HG03045 (cell line): ENCODE results near the gene CXCL17.

Experiments used
- ATAC-seq: cut with Tn5 transposase; IDR thresholded peaks from one replicate; pipeline ENCODE4 v1.9.1; 2021; ENCODE audit warnings: mild to moderate bottlenecking, moderate library complexity; ENCODE audit not compliant: unreplicated experiment

Gene CXCL17

GRCh38 chr19:42424712-42425131, 18.0 kb downstream of the CXCL17 start:
- no peak for ATAC-seq

DNA sequence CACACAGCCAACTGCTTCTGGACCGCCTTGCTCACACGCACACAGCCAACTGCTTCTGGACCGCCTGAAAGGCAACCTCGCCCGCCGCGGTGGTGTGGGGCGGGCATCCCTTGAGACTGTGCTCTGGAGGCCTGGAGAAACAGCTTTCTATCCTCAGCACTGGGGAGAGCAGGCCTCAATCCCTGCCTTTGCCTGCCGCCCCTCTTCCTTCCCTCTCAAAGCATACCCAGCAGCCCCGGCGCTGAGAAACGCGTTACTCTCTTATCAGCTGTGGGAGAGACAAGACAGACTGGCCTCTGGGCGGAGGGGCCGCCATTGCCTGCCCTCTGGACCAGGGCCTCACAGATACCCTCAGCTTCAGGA, 18.4 kb downstream of the CXCL17 start:
- ATAC-seq = no peak

DNA sequence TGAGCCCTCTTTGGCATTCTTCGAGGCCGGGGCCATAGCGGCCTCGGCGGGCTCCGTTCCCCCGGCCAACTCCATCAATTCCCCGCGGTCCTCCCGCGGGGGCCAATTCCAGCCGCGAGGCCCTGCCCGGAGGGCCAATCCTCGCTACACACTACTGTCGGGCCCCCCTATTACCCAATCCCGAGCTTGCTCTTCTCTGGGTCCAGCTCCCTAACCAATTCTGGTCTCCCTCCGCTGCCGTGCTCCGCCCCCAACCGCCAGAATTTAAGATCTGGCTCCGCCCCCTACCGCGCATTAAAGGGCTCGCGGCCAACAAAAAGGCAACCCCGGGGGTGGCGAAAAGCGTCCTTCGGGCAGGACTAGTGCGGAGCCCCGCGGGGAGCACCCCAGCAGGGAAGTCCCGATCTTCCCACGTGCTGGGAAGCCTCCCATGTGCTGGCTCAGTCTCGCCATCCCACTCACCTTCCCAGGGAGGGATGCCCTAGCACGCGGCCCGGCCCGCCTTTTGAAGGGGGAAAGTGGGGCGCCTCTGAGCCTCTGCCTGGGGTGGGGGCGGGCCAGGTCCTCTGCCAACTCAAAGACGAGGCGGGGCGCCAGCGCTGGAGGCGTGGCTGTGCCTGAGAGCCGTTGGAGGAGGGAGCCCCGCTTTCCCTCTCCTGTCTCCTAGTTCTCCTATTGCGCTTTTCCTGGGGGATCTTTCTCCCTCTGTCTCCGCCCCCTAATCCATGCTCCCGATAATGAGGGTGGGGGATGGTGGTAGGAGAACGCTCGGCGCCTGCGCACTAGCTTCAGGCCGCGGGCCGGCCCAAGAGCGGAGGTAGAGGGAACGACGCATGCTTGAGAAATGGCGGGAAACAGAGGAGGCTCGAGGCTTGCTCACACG, 19.0 kb downstream of the CXCL17 start:
- peak; percentile 91 for ATAC-seq

DNA sequence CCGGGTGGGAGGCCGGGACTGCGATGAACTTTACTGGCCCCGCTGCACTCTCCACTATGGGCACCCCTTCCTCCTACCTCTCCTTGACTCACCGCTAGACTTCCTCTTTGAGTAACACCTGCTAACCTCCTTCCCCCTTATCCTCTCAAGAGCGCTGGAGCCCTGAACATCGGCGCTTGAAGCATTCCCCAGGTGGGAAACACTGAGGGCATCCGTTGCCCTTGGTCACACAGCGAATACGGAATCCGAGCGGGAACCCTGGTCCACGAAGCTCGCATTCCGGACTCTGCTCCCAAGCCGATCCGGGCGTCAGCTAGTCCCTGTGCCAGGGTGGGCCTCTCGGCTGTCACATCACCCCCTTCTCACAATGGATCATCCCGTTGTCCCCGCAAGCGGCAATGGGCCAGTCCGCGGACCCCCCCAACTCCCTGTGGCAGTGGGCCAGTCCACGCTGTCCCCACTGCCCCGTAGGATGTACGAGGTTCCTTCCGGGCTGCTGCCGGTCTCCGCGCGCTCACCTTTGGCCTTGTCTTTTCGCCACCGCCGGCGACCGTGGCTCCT, 19.8 kb downstream of the CXCL17 start:
- ATAC-seq = peak; percentile 40

- no peak for ATAC-seq
Observed at GRCh38 chr19:42422092-42422900, 20.4 kb downstream of the CXCL17 start.

DNA sequence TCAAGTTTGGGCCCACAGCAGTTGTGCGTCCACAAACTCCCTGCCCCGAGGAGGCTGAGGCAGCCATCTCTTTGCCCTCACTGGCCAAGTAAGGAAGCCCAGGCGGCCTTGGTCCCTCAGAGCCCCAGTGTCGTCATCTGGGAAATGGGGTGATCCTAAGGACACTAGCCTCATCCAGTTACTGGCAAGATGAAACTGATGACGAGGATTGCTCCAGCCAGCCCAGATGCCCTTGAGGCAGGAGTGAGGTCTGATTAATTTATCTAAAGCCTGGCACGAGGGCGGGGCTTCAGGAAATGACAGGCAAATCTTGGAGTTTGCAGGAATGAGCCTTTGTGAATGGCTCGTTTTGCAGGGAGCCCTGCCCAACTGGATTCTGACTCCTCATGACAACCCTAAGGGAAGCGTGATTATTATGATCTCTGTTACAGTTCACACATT, 21.1 kb downstream of the CXCL17 start:
- ATAC-seq = no peak

- ATAC-seq = no peak
Observed at GRCh38 chr19:42421101-42421500, 21.6 kb downstream of the CXCL17 start.

DNA sequence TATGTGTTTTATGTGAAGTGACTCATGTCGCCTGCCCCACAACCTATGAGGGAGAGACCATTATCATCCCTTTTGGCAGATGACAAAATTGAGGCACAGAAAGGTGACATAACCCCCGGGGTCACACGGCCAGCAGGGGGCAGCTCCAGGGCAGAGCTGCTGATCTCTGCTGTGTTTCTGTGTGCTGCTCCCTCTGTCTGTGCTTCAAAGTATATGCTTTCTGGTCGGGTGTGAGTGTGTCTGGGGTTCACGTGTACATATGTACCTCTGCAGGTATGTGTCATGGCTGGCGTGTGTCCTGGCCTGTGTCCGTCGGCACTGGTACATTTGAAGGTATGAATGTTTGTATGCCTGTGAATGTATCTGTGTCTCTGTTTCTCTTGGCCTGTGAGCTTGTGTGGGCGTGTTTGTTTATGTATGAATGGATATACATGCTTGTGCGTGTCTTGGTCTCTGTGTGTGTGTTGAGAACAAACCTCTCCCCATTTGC, 22.6 kb downstream of the CXCL17 start:
- no peak for ATAC-seq

DNA sequence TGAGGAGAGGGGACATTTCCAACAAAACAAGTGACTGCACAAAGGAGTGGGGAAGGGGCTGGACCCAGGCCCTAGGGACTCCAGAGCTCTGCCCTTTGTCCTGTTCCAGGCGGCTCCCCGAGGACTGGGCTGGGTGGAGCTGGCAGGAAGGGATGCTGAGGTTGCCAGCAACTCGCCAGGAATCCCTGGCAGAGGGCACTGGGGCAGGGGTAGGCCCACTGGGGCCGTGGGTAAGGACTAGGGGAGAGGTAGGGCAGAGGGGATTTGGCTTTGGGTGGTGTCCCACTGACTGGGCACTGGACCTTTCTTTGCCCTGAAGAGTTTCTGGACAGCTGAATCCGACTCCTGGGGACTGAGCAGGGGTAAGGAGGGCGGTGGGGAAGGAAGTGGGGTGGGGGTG, 23.4 kb downstream of the CXCL17 start:
- ATAC-seq = no peak

GRCh38 chr19:42412661-42413076, 30.1 kb downstream of the CXCL17 start:
- ATAC-seq = no peak

- ATAC-seq = no peak
Observed at GRCh38 chr19:42412227-42412626, 30.5 kb downstream of the CXCL17 start.

DNA sequence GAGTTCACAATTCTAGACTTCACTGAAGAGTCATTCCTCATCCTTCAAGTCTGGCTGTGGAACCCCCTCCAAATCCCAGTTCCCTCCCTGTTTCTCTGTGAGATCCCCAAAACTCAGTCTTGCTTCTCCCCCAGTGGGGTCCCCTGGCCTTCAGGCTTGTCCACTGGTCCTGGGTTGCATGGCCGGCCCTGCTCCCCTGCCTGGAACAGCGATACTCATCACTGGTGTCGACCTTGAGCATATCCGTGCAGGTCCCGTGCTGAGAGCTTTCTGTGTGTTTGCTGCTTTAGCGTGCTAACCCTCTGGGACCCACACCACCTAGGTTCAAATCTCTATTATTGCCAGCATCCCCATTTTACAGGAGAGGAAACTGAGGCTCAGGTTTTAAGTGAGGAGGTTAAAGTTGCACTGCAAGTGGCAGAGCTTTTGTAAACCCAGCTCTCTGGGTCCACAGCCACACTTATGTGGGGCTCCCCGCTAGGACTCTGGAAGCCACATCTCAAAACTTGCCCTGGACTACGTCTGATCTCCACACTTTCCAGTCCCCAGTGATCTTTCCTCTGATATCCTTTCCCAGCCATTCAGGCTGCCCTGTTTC, 31.1 kb downstream of the CXCL17 start:
- no peak for ATAC-seq

DNA sequence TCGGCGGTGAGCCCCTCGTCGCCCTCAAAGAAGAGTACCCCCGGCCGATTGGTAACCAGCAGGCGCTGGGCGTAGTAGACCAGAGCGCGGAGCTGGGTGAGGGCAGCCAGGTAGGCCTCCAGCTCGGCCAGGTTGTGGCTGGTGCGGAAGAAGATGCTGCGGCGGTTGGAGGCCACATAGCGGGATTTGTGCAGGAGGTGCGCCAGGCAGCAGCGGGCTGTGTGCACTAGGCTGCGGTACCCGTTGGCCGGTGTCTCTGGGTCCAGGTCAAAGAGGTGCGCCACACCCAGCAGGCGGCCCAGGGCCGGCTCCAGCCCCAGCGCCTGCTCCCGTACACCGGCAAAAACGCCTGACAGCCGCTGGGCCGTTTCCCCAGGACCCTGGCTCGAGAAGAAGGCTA, 32.4 kb downstream of the CXCL17 start:
- no peak for ATAC-seq

DNA sequence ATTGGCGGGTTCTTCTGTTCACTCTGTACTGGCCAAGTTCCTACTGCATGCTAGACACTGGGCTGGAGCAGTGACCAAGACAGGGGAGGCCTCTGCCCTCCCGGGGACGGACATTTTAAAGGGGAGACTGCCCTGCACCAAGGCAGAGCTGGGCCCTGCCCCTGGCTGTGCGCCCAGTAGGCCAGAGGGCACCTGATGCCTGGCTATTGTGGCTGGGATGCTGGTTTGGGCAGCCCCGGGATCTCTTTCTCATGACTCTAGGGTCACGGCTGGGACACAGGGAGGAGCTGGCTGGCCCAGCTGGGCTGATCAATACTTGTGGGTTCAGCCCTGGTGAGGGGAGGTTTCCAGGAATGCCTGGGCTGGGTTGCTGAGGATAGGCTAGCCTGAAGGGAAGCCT, 33.3 kb downstream of the CXCL17 start:
- no peak for ATAC-seq

DNA sequence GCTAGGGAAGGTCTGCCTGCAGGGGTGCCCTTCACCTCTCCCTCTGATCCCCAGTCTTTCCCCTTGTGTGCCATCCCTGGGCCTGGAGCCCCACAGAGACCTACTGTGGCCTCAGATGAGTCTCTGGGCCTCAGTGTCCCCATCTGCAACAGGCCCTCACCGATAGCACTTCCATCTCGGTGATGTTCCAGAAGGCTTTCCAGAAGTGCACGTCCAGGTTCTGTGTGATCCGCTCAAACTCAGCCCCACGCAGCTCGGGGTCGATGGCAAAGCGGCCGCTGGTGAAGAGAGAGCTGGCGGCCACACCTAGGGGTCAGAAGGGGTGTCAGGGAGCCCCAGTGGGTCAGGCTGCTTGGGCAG, 35.0 kb downstream of the CXCL17 start:
- no peak for ATAC-seq

DNA sequence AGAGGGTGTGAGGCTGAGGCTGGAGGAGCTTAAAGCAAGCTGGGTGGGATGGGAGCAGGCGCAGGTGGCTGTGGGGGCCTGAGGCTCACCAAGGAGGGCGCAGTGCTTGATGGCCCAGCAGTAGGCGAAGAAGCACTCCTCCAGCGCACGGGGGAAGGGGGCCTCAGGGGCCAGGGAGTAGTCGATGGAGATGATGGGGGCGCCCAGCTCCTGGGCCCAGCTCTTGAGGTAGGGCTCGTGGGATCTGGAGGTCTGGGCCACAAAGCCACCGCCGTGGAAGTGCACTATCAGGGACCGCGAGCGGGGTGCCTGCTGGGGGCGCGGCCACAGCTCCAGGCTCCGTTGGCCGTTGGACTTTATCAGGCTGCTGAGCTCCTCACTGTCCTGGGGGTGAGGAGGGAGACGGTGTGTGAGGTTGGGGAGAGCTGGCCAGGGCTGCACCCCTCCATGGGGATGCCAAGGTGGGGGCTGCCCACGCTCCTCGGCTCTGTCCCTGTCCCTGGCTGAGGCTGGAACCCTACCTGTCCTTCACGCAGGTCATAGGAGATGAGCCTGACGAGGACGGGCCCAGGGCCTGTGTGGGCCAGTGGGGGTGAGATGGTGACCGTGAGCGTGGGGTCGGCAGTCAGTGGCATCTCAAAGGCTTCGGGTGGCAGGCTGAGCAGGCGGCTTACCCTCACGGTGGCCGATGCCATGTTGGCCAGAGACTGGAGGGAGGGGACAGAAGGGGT, 35.5 kb downstream of the CXCL17 start:
- ATAC-seq = no peak

DNA sequence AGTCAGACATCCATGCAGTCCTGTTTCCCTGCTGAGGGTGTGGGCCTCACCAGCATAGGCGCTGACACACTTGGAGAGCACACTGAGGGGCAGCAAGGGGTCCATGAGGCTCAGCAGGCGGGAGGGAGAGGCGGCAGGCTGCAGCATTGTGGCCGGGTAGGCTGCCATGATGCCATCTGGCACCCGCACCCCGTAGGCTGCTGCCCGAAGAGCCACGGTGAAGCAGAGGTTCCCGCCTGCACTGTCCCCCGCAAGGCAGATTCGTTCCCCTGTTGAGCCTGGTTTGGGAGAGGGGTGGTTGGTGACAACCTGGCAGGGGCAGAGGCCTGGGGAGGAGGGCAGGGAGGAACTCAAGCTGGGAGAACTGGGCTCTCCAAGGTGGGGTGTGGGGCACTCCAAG, 36.6 kb downstream of the CXCL17 start:
- ATAC-seq = no peak

DNA sequence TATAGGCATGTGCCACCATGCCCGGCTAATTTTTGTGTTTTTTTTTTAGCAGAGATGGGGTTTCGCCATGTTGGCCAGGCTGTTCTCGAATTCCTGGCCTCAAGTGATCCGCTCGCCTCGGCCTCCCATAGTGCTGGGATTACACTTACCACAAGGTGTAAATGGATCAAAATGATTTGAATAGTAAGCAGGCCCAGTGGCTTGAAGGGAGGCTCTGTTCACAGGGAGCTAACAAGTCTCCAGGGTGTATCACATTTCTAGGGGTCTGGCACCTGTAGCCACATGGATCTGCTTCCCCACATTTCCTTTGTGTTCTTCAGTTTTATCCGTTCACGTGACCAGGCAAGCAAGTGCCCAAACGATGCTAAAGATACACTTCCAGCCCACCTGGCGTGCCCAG, 39.2 kb downstream of the CXCL17 start:
- no peak for ATAC-seq

DNA sequence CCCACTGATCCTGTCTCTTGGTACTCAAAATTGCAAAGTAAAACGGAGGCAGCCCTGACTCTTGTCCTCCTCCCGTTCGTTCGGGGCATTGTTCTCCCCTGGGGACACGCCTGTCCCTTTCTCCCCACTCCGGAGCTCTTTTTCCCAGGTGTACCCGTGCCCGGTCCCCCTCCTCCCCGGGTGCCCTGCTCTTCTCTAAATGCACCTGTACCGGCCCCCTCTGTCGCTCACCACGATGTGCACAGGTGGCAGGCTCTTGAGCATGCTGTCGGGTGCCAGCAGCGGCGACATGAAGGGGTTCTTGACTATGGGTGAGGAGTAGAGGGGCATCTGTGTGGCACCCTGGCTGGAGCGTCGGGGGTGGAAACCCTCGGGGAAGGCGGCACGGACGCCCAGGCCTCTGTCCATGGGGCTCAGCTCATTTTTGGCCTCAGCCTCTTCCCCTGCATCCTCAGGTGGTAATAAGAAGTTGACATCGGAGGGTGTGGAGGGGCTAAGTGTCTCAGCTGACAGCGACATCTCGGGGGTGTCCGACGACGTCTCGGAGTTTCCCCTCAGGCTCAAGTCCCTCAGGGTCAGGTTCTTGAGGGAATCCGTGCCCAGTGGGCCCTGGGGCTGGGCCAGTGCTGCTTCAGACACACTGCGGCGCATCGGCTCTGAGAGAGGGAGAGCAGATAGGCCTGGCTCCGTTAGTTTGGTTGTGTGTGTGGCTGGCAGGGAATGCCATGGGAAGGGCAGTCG, 40.2 kb downstream of the CXCL17 start:
- ATAC-seq = no peak
